WI38 (cell line): ENCODE measurements around the gene SKIC2.
"Not testable (repeated sequence)": the region's sequence is repeated elsewhere in the genome, so short reads cannot be mapped to it uniquely, and the experiment has no call there.

Experiments
- H3K4me3 ChIP-seq: 2 replicates; pipeline ENCODE4 v1.5.1; 2011; ENCODE audit warnings: low read depth, mild to moderate bottlenecking, control low read depth, low read length

Gene SKIC2

GRCh38 chr6:32012941-32013617 is 54.1 kb downstream of the SKIC2 start:
- not testable (repeated sequence) for H3K4me3 ChIP-seq

- H3K4me3 ChIP-seq, result not testable (repeated sequence)
These were observed 54.8 kb downstream of the SKIC2 start for GRCh38 chr6:32013738-32014137.

- H3K4me3 ChIP-seq, result not testable (repeated sequence)
These were observed 55.6 kb downstream of the SKIC2 start, which contains the start of gene C4B for GRCh38 chr6:32014547-32014946. TSS of gene C4B (plus strand) at chr6:32014795. CDS start at chr6:32014846, 51 bp downstream.
